NCI-H2196 (cell line): ENCODE results near the gene FGF14.

Experiments used
- DNase-seq: peaks from one replicate; lab custom pipeline; 2025; ENCODE audit not compliant: unreplicated experiment; lab: John Stamatoyannopoulos, UW

The FGF14 gene

DNA sequence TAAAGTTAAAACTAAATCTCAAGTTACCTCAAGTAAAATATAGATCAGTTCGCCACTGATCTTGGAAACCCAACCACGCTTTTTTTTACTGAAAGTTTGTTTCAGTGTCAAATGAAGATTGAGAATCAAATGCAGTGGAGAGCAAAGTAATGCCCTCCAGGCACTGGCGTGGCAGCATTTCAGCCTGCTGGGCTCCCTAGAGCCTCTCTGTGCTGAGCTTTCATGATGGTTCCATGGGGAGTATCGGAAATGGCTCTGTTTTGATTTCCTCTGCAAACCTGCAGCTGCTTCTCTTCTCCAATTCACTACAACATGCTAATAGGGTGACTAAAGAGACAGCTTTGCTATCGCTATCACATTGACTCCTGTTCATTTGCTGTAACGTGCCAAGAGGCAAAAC is 141.6 kb downstream of the FGF14 start:
- DNase-seq, result no peak

DNA sequence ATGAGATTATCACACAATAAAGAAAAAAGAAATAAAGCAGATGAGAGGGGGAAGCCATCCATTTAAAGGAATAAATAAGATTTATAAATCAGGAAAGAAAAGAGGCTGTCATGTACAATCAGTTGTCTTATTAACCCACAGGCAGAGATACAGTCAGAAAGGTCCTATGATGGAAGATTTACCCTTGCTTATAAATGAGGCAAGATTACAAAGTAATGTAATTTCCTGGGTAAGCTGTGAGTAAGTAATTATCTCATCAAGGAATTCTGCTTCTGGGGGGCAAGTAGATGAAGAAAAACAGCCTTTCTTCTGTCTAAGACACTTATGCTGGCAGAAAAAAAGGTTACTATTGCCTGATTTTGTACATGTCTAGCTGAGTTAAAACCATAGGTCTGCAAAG is 146.4 kb downstream of the FGF14 start:
- no peak for DNase-seq

DNA sequence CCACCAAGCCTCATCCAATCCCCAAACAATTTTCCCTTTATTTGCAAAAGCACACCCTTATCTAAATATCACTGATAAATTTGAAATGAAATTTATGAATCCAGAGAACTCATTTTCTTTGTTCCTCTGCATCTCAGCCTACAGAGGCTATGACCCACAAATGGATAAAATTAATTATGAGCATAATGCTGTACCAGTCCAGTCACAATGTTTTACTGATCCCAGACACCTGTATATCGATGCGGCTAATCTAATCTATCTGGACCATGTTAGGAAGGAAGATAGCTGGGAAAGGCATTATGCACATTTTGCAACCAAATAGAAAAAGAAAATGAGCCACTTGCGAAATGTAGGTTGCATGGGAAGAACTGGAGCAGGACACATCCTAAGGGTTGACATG is 150.0 kb downstream of the FGF14 start:
- DNase-seq, result no peak

DNA sequence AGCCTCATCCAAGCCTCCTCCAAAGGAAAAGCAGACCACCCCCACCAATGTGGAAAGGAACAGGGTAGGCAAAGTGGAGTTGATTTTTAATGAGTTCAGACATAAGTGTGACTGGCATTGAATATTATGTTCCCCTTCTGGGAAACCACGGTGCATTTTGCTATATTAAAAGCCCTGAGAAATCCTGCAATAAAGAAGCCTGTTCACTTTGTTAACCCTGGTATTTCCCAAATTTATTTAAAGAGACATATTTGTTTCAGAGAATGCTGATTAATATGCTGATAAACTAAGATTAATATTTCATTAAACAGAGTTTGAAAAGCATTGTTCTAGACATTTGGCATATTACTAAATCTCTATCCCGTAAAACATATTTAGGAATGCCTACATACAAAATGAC is 151.4 kb downstream of the FGF14 start:
- no peak for DNase-seq

DNA sequence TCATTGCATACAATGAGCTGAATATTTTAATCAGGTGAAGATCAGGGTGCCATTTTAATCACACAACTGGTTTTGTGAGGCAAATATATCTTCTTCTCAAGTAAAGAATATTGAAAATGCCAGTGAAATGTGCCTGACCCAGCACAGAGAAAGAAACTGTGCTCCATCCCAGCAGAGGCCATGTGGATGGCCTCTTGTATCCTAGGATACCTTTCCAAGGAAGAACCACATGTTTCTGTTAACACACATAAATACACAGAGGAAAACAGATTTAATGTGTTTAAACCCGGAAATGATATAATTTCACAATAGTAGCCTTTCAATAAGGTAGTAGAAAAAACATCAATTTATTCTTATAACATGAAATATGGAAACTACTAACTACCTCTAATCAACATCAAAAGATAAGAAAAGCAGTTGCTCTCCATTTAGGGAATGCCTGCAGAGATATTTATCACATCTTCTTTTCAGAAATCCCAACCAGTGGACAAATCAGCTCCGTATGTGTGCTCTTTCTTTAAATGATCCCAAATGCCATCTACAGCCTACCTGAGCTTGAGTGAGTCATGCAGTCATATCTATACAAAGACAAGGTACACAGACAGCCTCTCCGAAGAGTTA is 157.1 kb downstream of the FGF14 start:
- no peak for DNase-seq

DNA sequence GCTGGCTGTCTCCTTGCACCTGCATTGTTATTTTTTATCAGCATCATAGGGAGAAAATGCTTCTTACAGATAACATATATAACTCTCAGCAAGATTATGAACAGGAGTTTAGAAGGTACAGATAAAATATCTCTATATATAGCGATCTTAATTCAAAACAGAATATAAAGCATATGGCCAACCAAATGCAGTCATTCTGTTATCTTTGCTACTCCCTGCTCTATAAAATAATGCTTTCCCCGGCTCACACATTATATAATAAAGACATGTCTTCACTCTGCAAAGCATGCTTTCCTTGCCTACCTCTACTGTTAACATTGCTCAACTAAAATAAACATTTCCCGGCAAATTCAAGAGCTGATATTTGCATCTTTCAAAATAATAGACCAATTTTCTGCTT is 161.7 kb downstream of the FGF14 start:
- DNase-seq, result no peak

DNA sequence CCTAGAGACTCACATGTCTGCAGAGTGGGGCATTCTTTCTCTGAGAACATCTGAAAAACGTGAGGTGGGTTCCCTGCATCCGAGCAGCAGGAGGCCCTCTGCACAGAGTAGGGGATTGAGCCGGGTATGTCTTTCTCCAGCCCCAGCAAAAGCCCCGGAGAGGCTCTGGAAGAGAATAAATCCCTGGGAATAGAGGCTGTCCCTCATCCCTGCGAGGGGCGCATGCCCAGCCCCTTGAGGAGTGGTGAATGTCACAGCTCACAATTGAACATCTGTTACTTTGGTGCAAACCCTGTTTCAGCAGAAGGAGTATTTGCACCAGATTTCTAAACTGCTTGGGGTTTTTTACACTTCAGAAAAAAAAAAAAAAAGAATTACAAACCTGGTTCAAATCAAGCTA is 164.6 kb downstream of the FGF14 start:
- DNase-seq, result no peak

DNA sequence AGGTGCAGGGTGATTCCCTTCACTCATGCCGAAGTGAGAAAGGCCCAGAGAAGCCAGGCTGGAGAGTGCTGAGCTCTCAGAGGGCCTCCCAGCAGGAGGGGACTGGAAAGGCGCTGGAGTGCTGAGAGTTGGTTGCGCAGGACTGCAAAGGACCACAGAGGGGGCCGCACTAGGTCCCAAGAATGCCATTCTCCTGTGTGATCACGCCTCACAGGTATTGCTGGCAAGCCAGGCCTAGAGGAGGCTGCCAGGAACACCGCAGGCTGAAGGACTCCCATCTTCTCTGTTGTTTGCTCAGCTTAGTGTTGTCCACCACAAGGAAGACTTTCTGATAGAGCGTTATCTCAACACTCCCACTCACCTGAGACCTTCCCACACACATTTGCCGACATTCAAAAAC is 165.0 kb downstream of the FGF14 start:
- DNase-seq, result no peak

DNA sequence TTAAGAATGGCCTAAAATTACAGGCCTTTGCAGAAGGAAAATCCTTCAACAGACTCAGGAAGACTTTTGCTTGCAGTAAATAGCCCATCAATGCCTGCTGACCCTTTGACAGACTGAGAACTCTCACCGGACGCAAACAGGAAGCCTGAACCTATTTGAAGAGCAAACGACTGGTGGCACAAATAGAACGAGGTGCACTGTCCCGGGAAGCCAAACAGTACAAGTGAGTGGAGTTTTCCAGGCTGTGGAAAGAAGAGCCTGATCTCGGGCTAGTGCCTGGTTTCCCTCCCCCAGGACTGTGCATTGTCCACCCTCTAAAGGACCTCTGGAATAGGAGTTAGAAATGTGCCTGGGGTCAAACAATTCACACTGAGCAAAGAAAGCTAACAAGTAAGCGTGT is 165.5 kb downstream of the FGF14 start:
- no peak for DNase-seq

DNA sequence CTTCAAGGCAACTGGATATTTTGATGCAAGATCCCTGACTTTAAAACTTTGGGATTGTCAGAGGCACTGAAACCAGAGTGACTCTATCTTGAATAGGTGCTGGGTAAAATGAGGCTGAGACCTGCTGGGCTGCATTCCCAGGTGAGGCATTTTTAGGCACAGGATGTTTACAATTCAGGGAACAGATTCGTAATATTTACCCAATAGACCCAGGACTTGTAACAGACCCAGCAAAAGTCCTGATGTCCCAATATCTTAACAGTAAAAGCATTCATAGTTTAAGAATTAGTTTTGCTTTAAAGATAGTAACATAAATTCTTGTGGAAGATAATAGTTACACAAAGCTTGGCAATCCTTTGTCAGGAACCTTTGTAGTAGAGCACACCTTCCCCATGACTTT is 166.2 kb downstream of the FGF14 start:
- no peak for DNase-seq

DNA sequence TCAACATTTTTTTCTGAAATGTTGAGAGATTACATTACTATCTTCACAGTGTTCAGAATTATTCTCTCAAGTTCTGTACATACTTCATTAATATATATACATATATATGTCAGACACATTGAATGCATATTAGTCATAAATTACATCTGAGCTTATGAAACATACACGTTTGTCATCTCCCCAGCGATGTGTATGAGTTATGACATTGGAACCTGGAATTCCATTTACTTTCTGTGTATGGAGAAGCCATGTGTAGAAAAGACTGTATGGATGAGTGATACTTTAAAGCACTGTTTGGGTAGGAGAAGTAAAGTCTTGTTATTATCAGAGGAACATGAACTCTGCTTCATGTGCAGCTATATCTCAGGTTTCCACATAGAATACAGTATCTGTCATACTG is 167.2 kb downstream of the FGF14 start:
- DNase-seq, result no peak

DNA sequence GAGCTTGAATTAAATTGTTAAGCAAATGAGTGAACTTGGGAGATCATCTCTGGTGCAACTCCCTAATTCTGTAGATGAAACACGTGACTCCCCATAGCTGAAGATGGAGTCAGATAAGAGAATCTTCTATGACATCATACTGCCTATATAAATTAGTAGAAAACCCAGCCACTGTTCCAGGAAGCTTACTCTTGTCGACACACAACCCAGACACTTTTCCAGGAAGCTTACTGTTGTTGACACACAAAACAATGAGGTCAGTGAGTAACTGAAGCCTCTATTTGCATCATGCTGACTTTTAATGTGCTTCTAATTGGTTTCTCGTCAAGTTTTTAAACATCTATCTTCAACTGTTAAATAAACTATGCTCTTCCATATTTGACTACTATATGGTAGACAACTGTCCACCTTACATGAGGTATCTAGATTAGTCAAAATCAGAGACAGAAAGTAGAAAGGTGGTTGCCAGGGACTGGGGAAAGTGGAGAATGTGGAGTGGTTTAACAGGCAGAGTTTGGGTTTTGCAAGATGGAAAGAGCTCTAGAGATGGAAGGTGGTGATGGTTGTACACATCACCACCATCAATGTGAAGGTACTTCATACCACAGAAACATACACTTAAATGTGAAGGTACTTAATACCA is 168.2 kb downstream of the FGF14 start:
- DNase-seq, result no peak

DNA sequence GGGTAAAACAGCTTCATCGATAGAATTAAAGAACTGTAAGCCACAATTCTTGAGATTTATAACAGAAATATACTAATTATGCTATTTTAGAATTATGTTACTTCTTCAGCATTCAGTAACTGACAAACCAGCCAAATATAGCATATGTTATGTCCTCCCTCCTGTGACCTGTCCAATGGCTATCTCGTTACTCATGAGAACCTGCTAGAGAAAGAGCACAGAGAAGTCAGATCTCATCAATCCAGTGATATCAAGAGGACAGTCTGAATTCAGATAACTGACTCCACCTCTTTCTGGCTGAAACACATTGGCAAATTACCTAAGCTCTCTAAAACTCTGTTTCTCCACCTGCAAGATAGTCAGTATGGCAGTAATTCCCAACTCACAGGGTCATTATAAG is 170.4 kb downstream of the FGF14 start:
- no peak for DNase-seq

DNA sequence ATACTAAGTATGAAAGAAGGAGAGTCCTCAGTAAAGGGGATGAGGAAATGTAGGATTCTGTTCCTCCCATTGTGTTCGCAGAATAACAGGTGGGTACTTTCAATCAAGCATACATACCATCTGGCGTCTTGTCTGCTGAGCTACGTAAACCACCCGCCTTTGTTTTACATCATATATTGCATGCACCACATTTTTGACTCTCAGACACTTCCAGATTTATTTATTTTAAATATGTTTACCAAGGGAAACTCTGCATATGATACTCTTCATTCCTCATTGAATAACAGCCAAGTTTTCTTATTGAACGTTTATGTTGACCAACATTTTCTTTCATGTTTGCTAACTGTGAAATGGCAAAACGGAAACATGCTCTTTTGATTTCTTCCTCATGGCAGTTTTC is 174.1 kb downstream of the FGF14 start:
- no peak for DNase-seq

DNA sequence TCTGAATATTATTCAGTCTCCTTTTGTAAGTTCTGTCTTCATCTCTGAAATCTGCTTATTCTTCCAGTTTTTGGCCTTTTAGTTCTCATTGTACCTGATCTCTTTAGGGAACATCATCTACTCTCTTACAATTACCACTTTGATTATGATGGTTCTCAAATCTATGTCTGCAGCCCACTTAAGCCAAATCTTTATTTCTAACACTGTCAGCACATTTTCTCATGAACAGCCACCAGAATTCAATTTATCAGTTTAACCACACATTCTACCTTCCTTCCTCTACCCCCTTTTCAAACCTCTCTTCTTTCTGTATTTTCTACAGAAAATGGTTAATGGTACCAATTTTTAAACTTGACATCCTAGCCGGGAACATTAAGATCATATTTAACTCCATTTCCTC is 175.3 kb downstream of the FGF14 start:
- DNase-seq, result no peak

DNA sequence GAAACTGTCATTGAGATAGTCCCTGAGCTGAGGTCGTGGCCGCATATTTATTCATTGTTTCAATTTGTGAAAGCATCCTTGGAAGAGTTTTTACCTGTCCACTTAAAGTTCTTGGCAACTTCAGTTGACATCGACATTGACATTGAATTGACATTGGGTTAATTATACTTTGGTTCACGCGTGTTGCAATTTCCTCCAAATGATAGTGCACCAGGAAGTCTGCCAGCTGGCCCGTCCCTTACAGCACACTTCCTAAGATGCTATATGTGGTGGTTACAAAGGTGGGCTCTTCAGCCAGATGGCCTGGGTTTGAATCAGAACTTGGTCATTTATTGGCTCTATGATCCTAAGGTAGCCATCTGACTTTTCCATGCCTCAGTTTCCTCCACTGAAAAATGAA is 176.0 kb downstream of the FGF14 start:
- no peak for DNase-seq

DNA sequence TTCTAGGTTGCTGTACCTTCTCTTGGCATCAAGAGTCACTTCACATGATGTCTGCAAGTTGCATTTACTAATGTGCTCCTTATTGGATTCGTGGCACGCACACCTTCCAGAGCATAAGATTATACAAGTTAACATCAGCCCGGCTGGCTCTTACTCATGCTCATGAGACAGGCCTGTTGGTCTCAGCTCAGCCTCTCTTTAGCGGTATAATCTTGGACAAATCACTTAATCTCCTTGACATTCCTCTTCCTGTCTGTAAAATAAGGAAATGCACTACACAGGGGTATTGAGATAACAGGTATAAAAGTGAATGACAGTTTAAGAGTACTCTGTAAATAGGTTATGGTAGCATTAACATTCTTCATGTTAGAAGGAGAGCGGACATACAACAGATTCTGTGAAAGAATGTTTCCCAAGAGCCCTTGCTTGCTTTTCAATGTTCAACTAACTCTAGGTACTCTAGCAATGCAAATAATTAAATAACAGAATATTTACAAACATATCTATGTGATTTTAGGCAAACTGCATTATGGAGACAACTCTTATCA is 181.1 kb downstream of the FGF14 start:
- no peak for DNase-seq

DNA sequence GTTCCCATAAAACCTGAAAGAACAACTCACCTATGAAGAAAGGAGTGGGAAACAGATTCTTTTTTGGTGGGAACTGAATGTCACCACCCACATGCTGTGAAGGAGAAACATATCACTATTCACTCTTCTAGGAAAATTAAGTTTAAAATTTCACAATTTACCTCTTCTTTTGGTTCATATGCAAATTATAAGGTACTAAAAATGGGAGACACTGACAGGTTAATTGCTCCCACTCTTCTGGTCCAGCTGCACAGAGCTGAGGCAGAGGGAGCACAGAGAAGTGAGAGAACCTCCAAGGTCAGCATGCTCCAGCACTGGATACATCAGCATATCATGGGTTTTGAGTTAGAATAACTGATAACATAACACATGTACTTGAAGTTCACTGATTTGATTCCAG is 186.9 kb downstream of the FGF14 start:
- DNase-seq, result no peak

DNA sequence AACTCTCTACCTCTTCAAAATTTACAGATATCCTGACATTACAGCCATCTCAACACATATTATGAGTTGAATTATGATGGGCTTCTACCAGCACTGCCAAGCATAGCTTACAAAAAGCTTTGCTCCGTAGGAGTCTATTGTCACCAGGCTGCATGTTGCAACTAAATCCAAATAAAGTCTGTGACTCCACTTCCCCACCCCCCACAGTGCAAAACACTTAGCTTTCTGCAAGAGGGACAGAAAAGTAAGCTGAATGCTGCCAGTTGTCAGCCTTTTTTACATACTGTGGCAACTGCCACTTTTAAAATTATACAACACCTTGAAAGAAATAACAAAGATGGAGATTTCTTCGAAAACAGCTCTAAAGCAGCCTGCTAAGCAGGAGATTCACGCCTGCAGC is 189.1 kb downstream of the FGF14 start:
- no peak for DNase-seq

DNA sequence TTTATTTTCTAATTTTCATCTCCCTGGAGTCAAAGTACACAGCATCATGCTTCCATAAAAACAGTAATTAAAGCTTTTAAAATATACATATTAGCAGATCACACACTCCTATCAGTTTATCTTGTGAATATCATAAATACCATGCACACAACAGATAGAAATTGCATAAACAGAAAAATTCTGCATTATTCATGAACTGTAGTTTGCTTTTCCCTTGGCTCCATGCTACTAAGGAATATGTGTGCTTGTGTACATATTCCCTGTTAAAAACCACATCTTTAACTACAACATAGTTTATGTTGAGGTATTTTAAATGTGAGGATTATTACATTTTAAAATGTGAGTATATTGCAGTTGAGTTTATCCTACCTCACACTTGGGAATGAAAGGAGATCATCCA is 193.5 kb downstream of the FGF14 start:
- DNase-seq, result no peak

DNA sequence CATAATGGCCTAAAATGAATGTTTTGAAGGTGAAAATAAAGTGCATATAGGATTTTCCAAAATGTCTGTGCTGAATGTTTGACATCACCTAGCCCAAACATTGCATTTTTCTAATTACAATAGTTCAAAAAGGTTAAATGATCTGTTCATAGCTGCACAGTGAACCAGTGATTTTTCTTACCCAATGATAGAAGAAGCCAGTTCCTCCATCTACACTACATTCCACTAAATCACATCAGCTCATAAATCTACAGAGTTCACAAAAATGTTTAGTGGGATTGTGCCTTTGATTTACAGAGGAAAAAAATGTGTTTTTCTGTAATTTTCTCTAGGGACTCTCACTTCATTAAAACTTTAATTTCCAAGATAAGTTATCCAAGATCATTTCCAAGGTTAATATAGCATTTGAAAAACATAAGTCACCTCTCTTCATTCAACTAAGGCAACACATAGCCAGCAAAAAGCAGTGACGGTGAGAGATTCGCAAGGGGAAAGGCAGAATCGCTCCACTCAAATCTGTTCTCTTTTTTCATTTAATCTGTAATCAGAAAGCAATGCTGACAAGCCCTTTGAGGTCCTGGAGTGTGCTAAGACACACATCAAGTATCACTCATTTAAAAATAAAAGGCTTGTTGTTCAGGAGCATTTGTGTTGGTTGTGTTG is 194.0 kb downstream of the FGF14 start:
- no peak for DNase-seq

DNA sequence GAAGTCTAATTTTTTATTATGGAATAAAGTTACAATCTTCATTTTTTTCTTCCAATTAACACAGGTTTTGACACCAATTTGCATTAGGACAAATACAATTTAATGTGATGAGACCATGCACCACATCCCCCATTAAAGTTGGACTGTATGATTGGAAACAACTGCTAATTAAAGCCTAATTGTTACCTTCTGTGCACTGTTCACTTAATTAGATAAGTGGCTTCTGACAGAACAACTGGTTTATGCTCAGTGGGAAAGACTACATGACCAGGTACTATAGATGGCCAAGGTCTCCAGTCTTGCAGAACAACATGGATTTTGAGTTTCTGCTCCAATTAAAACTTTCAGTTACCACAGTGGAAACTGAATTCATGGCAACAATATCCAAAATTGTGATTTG is 198.1 kb downstream of the FGF14 start:
- no peak for DNase-seq
